Panc1 (cell line): ENCODE results near the gene SEC23A. TPM values are rescaled to one million over a fixed set of nuclear protein-coding genes. Genes with fewer than 3 reads are reported as not detected.

Source experiments
- ATAC-seq: fragments of 200-7000 bp; cut with Tn5 transposase; 2 replicates; pipeline ENCODE4 v1.9.1; 2020; ENCODE audit warnings: mild to moderate bottlenecking, moderate library complexity
- BruUV-seq: library from RNA; stranded (reverse); fragments of 400-500 nt; replicated peaks from 2 replicates; lab custom pipeline; 2021; lab: Mats Ljungman, UMichigan
- CTCF ChIA-PET: fragments of 300-600 bp; sonication (Branson Sonifier 250); formaldehyde crosslinking; loops from one replicate; lab custom pipeline; 2022; ENCODE audit warnings: antibody characterized with exemption; lab: Charles Lee
- POLR2A ChIA-PET: fragments of 300-600 bp; sonication (Branson Sonifier 250); formaldehyde crosslinking; loops from one replicate; lab custom pipeline; 2022; ENCODE audit warnings: antibody characterized with exemption; lab: Charles Lee
- DNase-seq: peaks from one replicate; pipeline ENCODE4 v3.0.0-alpha.2; 2010; ENCODE audit warnings: low read depth, low spot score
- H3K27ac ChIP-seq: 2 replicates; pipeline ENCODE4 v1.5.1; 2011; ENCODE audit warnings: mild to moderate bottlenecking, low read length, inconsistent platforms
- H3K27me3 ChIP-seq: fragments of 200-500 bp; sonication (Bioruptor generic); 2 replicates; pipeline ENCODE4 v1.6.0; 2014; ENCODE audit warnings: low read length, inconsistent platforms; ENCODE audit not compliant: control insufficient read depth, insufficient read depth
- H3K36me3 ChIP-seq: fragments of 200-500 bp; sonication (Bioruptor generic); 2 replicates; pipeline ENCODE4 v1.5.1; 2014; ENCODE audit warnings: inconsistent platforms, mild to moderate bottlenecking, low read length, moderate library complexity; ENCODE audit not compliant: control insufficient read depth, insufficient read depth
- H3K4me1 ChIP-seq: 2 replicates; pipeline ENCODE4 v1.5.1; 2011; ENCODE audit warnings: inconsistent platforms, mild to moderate bottlenecking, low read length, moderate library complexity; ENCODE audit not compliant: control insufficient read depth, insufficient read depth
- H3K4me3 ChIP-seq, 2 experiments: 2 replicates each; pipeline ENCODE4 v1.5.1; 2011 to 2012; ENCODE audit warnings: low read depth in 2 of 2, low read length in 2 of 2, mild to moderate bottlenecking in 2 of 2, inconsistent platforms in 1 of 2, moderate library complexity in 1 of 2
- H3K9me3 ChIP-seq: fragments of 200-500 bp; sonication (Bioruptor generic); 2 replicates; pipeline ENCODE4 v1.5.1; 2014; ENCODE audit warnings: low read depth, mild to moderate bottlenecking, inconsistent platforms, low read length, moderate library complexity; ENCODE audit not compliant: control insufficient read depth, insufficient read depth
- POLR2AphosphoS5 ChIP-seq: IDR thresholded peaks from 2 replicates; pipeline ENCODE4 v1.6.1; 2012; ENCODE audit warnings: mild to moderate bottlenecking, low read depth, low read length, moderate library complexity
- REST ChIP-seq, 2 experiments: IDR thresholded peaks; 2 replicates each; pipeline ENCODE4 v1.6.1; 2011 to 2012; ENCODE audit warnings: low read depth in 2 of 2, control low read depth in 1 of 2, low read length in 1 of 2, mild to moderate bottlenecking in 1 of 2, moderate library complexity in 1 of 2; ENCODE audit not compliant: insufficient read depth in 1 of 2
- SIN3A ChIP-seq: IDR thresholded peaks from 2 replicates; pipeline ENCODE4 v1.6.1; 2012; ENCODE audit warnings: low read depth, mild to moderate bottlenecking, low read length, moderate library complexity, borderline replicate concordance; ENCODE audit not compliant: insufficient read depth
- TCF7L2 ChIP-seq: IDR thresholded peaks from 2 replicates; pipeline ENCODE4 v1.6.1; 2011; ENCODE audit warnings: mild to moderate bottlenecking, low read depth, low read length, inconsistent platforms
- in situ Hi-C: cut with HindIII; loops from 2 replicates; pipeline ENCODE4 v1.10.0; 2016; ENCODE audit warnings: low sequenced_read_pairs, low pct_unique_long_range_greater_than_20kb
- intact Hi-C: fragments of 100-400 bp; cut with micrococcal nuclease; formaldehyde crosslinking; loops from one replicate; pipeline ENCODE4 v1.10.0; 2022; ENCODE audit not compliant: unreplicated experiment
- total RNA-seq: library from RNA; stranded (reverse); gene quantifications from one replicate; pipeline ENCODE4 v1.2.1, GENCODE V29; 2021; ENCODE audit not compliant: unreplicated experiment
- TF ChIP-seq, protein P1 (sequence below): fragments of 450-650 bp; IDR thresholded peaks from 2 replicates; pipeline ENCODE4 v1.5.1; 2017; ENCODE audit warnings: mild to moderate bottlenecking

The SEC23A gene
- total RNA-seq, 1 experiment from 2014 or later = 76.7 TPM

DNA sequence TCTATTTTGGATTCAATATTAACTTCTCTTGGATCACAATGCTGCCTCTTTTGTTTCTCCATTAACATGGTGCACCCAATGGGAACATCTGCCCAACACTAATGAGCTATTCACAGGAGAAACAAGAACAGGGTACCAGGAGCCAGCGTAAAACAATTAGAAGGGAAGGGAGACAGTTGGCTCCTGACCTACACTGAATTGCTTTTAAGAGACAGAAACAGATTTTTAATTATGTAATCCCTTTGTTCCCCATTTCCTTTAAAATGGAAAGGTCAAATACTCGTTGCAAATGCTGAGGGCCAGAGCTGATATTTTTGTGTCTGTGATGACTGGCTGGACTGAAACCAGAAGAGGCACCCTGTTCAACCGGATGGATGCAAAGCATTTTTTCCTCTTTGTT lies 108.3 kb downstream of the SEC23A start:
- ATAC-seq (no peak), DNase-seq (no peak)
- ChIA-PET POLR2A (interaction anchor here (0.7 kb wide), 1 partner anchor 178 kb away, joined by 14 read pairs; no protein-coding TSS in a partner anchor), CTCF (interaction anchor here (0.7 kb wide), 2 partner anchors 134 to 650 kb away, joined by 6 read pairs; no protein-coding TSS in a partner anchor)
- Histone ChIP-seq H3K4me1 (no peaks in the 10 kb centered on the region), H3K27me3 (no peaks in the 10 kb centered on the region), H3K4me3 (no peak overlapping the region), H3K9me3 (no peaks in the 10 kb centered on the region), H3K27ac (no peak overlapping the region), H3K36me3 (no peaks in the 10 kb centered on the region)
- in situ Hi-C loops = no loop called here
- no peak for TF ChIP-seq POLR2AphosphoS5
- TF ChIP-seq TCF7L2 = no peak
- TF ChIP-seq REST (IDR thresholded peaks at IDR 0.05; ENCODE audit: insufficient read depth in 1 of 2, low read depth in 2 of 2, low read length in 1 of 2) = no peak
- TF ChIP-seq, protein P1, sequence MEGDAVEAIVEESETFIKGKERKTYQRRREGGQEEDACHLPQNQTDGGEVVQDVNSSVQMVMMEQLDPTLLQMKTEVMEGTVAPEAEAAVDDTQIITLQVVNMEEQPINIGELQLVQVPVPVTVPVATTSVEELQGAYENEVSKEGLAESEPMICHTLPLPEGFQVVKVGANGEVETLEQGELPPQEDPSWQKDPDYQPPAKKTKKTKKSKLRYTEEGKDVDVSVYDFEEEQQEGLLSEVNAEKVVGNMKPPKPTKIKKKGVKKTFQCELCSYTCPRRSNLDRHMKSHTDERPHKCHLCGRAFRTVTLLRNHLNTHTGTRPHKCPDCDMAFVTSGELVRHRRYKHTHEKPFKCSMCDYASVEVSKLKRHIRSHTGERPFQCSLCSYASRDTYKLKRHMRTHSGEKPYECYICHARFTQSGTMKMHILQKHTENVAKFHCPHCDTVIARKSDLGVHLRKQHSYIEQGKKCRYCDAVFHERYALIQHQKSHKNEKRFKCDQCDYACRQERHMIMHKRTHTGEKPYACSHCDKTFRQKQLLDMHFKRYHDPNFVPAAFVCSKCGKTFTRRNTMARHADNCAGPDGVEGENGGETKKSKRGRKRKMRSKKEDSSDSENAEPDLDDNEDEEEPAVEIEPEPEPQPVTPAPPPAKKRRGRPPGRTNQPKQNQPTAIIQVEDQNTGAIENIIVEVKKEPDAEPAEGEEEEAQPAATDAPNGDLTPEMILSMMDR = no peak
- TF ChIP-seq SIN3A = no peak
- intact Hi-C loops = no loop called here
- no TSS peak for BruUV-seq

- ATAC-seq (no peak), DNase-seq (no peak)
- intact Hi-C loops (no loop called here), in situ Hi-C loops (no loop called here)
- Histone ChIP-seq H3K9me3 (no peaks in the 10 kb centered on the region), H3K27ac (no peak overlapping the region), H3K27me3 (no peaks in the 10 kb centered on the region), H3K36me3 (no peaks in the 10 kb centered on the region), H3K4me1 (no peaks in the 10 kb centered on the region), H3K4me3 (no peak overlapping the region)
- CTCF ChIA-PET = no interaction called here
- no TSS peak for BruUV-seq
- POLR2A ChIA-PET = no interaction called here
- TF ChIP-seq REST (IDR thresholded peaks at IDR 0.05; ENCODE audit: insufficient read depth in 1 of 2, low read depth in 2 of 2, low read length in 1 of 2) (no peak), TCF7L2 (no peak), SIN3A (no peak), POLR2AphosphoS5 (no peak)
- TF ChIP-seq, protein P1 = no peak
Measured at GRCh38 chr14:38993981-38994380, 109.1 kb downstream of the SEC23A start.
